Mesothelial cell of epicardium (in vitro differentiated cells): Measurements from ENCODE around the gene LLPH. TPM values are rescaled to one million over a fixed set of nuclear protein-coding genes. Genes with fewer than 3 reads are reported as not detected.

Experiments used
- DNase-seq, 2 experiments: peaks; one replicate each; pipeline ENCODE4 v3.0.0; 2021; ENCODE audit warnings: low spot score in 2 of 2; ENCODE audit not compliant: unreplicated experiment in 2 of 2
- H3K27ac Mint-ChIP-seq: 2 replicates; pipeline ENCODE4 v1.8.0; 2021; ENCODE audit warnings: mixed read lengths
- H3K27me3 Mint-ChIP-seq: 2 replicates; pipeline ENCODE4 v1.8.0; 2021; ENCODE audit warnings: low read depth, mixed read lengths
- H3K36me3 Mint-ChIP-seq: 2 replicates; pipeline ENCODE4 v1.8.0; 2021; ENCODE audit warnings: mixed read lengths
- H3K4me1 Mint-ChIP-seq: 2 replicates; pipeline ENCODE4 v1.8.0; 2021; ENCODE audit warnings: mixed read lengths
- H3K4me3 Mint-ChIP-seq: 2 replicates; pipeline ENCODE4 v1.8.0; 2021; ENCODE audit warnings: mild to moderate bottlenecking, moderate library complexity, mixed read lengths
- H3K9me3 Mint-ChIP-seq: 2 replicates; pipeline ENCODE4 v1.8.0; 2021; ENCODE audit warnings: mixed read lengths
- total RNA-seq: library from RNA; stranded (reverse); gene quantifications from 3 replicates; pipeline ENCODE4 v1.2.1, GENCODE V29; 2021
- TF ChIP-seq, protein P1 (sequence below): fragments of 200-600 bp; sonication (generic); IDR thresholded peaks from one replicate; pipeline ENCODE4 v1.5.0; 2021; ENCODE audit warnings: antibody characterized with exemption; ENCODE audit not compliant: unreplicated experiment

The LLPH gene
- total RNA-seq, 1 donor from 2014 or later, result 22.8 TPM

- no peak for DNase-seq
- no peaks in the 10 kb centered on the region for H3K36me3 Mint-ChIP-seq
- no peak overlapping the region for H3K4me3 Mint-ChIP-seq
- TF ChIP-seq, protein P1, sequence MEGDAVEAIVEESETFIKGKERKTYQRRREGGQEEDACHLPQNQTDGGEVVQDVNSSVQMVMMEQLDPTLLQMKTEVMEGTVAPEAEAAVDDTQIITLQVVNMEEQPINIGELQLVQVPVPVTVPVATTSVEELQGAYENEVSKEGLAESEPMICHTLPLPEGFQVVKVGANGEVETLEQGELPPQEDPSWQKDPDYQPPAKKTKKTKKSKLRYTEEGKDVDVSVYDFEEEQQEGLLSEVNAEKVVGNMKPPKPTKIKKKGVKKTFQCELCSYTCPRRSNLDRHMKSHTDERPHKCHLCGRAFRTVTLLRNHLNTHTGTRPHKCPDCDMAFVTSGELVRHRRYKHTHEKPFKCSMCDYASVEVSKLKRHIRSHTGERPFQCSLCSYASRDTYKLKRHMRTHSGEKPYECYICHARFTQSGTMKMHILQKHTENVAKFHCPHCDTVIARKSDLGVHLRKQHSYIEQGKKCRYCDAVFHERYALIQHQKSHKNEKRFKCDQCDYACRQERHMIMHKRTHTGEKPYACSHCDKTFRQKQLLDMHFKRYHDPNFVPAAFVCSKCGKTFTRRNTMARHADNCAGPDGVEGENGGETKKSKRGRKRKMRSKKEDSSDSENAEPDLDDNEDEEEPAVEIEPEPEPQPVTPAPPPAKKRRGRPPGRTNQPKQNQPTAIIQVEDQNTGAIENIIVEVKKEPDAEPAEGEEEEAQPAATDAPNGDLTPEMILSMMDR, result no peak
- H3K27me3 Mint-ChIP-seq, result no peaks in the 10 kb centered on the region
- peaks cover 16% of the 10 kb centered on the region for H3K4me1 Mint-ChIP-seq
- no peak overlapping the region for H3K27ac Mint-ChIP-seq
- peaks cover 12% of the 10 kb centered on the region for H3K9me3 Mint-ChIP-seq
These were observed 44.6 kb downstream of the LLPH start for GRCh38 chr12:66085998-66086397.

- Mint-ChIP-seq H3K4me1 (peaks cover 21% of the 10 kb centered on the region), H3K27me3 (no peaks in the 10 kb centered on the region), H3K9me3 (peaks cover 12% of the 10 kb centered on the region), H3K27ac (no peak overlapping the region), H3K36me3 (no peaks in the 10 kb centered on the region), H3K4me3 (no peak overlapping the region)
- no peak for DNase-seq
- TF ChIP-seq, protein P1, result no peak
These were observed 45.3 kb downstream of the LLPH start for GRCh38 chr12:66085213-66085612.

GRCh38 chr12:66083766-66084165 is 46.8 kb downstream of the LLPH start:
- no peaks in the 10 kb centered on the region for H3K36me3 Mint-ChIP-seq
- H3K4me1 Mint-ChIP-seq, result peaks cover 24% of the 10 kb centered on the region

GRCh38 chr12:66082744-66083143 is 47.8 kb downstream of the LLPH start:
- TF ChIP-seq, protein P1, result no peak
- no peaks in the 10 kb centered on the region for H3K36me3 Mint-ChIP-seq
- peaks cover 12% of the 10 kb centered on the region for H3K9me3 Mint-ChIP-seq
- no peak for DNase-seq
- H3K4me1 Mint-ChIP-seq, result peaks cover 24% of the 10 kb centered on the region
- H3K27ac Mint-ChIP-seq, result no peak overlapping the region
- H3K4me3 Mint-ChIP-seq, result no peak overlapping the region
- no peaks in the 10 kb centered on the region for H3K27me3 Mint-ChIP-seq

More at GRCh38 chr12:66083766-66084165, 46.8 kb downstream of the LLPH start:
- no peak for DNase-seq
- H3K9me3 Mint-ChIP-seq, result peaks cover 12% of the 10 kb centered on the region
- H3K27me3 Mint-ChIP-seq, result no peaks in the 10 kb centered on the region
- H3K27ac Mint-ChIP-seq, result no peak overlapping the region
- TF ChIP-seq, protein P1, result no peak
- no peak overlapping the region for H3K4me3 Mint-ChIP-seq

- DNase-seq, result no peak
- no peaks in the 10 kb centered on the region for H3K27me3 Mint-ChIP-seq
- TF ChIP-seq, protein P1, result no peak
- H3K9me3 Mint-ChIP-seq, result peaks cover 12% of the 10 kb centered on the region
- no peak overlapping the region for H3K4me3 Mint-ChIP-seq
- no peaks in the 10 kb centered on the region for H3K36me3 Mint-ChIP-seq
- H3K27ac Mint-ChIP-seq, result peak overlapping the region; percentile 35
- H3K4me1 Mint-ChIP-seq, result peaks cover 8% of the 10 kb centered on the region
These were observed 49.8 kb downstream of the LLPH start for GRCh38 chr12:66080791-66081190.

GRCh38 chr12:66077542-66077941 is 53.0 kb downstream of the LLPH start:
- TF ChIP-seq, protein P1, result no peak
- Mint-ChIP-seq H3K27me3 (no peaks in the 10 kb centered on the region), H3K27ac (no peak overlapping the region), H3K4me3 (no peak overlapping the region), H3K9me3 (no peaks in the 10 kb centered on the region), H3K36me3 (no peaks in the 10 kb centered on the region), H3K4me1 (peaks cover 11% of the 10 kb centered on the region)
- DNase-seq, result no peak
